ENCODE results near the gene OR2B3. TPM values are rescaled to one million over a fixed set of nuclear protein-coding genes. Genes with fewer than 3 reads are reported as not detected.
"Not testable (repeated sequence)": the region's sequence is repeated elsewhere in the genome, so short reads cannot be mapped to it uniquely, and the experiment has no call there.

The OR2B3 gene, protein sequence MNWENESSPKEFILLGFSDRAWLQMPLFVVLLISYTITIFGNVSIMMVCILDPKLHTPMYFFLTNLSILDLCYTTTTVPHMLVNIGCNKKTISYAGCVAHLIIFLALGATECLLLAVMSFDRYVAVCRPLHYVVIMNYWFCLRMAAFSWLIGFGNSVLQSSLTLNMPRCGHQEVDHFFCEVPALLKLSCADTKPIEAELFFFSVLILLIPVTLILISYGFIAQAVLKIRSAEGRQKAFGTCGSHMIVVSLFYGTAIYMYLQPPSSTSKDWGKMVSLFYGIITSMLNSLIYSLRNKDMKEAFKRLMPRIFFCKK
- total RNA-seq, result not detected

DNA sequence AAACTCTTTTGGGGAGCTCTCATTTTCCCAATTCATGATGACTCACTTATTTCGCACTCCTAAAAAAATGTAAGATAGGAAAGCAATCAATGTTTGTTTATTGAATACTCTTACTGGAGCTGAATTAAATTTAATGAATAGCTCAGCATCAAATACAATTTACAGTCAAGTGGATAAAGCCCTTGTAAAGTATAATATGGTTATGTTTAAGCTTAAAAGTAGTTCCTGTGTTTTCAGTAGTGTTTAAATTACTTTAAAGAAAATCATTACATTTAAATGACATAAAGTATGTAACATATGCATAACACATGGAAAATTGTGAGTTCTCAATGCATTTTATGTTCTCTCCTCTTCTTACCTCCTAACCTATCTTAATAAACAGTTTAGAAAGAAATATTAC lies at the start of gene OR2B3:
TSS of gene OR2B3 (minus strand) at position 101 of the 400 bp plus-strand sequence. CDS start at position 36, 65 bp downstream.
- Histone ChIP-seq H3K4me3 (no peak within 1 kb of the TSS), H3K27me3 (no peaks in the 10 kb centered on the region), H3K9me3 (no peaks in the 10 kb centered on the region), H3K27ac (no peak within 1 kb of the TSS), H3K4me1 (no peaks in the 10 kb centered on the region), H3K9ac (ENCODE audit: low read depth in 2 of 2, low read length in 2 of 2) (no peak within 1 kb of the TSS), H3K36me3 (no peaks in the 10 kb centered on the region)
- TF ChIP-seq, protein P1, sequence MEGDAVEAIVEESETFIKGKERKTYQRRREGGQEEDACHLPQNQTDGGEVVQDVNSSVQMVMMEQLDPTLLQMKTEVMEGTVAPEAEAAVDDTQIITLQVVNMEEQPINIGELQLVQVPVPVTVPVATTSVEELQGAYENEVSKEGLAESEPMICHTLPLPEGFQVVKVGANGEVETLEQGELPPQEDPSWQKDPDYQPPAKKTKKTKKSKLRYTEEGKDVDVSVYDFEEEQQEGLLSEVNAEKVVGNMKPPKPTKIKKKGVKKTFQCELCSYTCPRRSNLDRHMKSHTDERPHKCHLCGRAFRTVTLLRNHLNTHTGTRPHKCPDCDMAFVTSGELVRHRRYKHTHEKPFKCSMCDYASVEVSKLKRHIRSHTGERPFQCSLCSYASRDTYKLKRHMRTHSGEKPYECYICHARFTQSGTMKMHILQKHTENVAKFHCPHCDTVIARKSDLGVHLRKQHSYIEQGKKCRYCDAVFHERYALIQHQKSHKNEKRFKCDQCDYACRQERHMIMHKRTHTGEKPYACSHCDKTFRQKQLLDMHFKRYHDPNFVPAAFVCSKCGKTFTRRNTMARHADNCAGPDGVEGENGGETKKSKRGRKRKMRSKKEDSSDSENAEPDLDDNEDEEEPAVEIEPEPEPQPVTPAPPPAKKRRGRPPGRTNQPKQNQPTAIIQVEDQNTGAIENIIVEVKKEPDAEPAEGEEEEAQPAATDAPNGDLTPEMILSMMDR (IDR thresholded peaks at IDR 0.05), result no peak
- no peak for DNase-seq
- intact Hi-C loops (cut with DNase I), result no loop called here

DNA sequence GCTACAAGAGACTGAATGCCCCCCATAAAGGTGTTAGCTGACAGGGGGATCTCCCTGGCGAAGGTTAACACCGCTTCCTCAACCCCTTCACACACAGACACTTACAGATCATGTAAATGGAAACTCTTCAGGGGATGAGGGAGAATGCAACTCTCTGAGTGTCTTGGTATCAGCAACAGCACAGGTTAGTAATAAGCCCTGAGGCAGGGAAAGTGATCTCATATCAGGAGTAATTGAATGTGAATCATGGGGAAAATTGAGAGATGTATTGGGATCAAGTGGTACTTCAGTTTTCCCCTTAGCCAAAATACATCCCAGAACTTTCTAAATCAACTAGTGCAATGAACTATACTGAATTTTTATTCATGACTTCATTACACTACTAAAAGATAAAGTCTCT lies 44.6 kb upstream of the OR2B3 start:
- intact Hi-C loops (cut with DNase I), result no loop called here
- H3K36me3 ChIP-seq, result no peaks in the 10 kb centered on the region
- no peak overlapping the region for H3K27ac ChIP-seq
- no peaks in the 10 kb centered on the region for H3K9me3 ChIP-seq
- H3K4me3 ChIP-seq, result no peak overlapping the region
- no peak for DNase-seq
- no peaks in the 10 kb centered on the region for H3K27me3 ChIP-seq
- H3K9ac ChIP-seq (ENCODE audit: low read depth in 2 of 2, low read length in 2 of 2), result no peak overlapping the region
- H3K4me1 ChIP-seq, result no peaks in the 10 kb centered on the region
- TF ChIP-seq, protein P1 (IDR thresholded peaks at IDR 0.05), result no peak

DNA sequence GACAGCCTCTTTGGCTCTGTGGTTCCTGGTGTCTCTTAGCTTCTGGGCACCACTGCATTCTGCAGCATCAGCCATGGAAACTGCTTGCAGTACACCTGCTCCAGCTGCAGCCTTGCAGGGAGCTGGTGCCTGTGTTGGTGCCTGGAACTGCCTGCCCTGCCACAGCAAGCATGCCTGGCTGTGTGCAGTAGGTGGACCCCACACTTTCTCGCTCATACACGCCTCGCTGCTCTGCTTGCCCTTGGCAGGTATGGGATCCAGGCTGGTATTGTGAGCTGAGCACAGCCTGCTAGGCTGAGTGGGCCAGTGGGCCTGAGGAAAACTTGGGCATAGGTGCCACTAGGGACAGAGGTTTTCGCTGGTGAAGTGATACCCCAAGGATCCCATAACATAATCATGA lies 43.5 kb upstream of the OR2B3 start:
- no peak for DNase-seq

DNA sequence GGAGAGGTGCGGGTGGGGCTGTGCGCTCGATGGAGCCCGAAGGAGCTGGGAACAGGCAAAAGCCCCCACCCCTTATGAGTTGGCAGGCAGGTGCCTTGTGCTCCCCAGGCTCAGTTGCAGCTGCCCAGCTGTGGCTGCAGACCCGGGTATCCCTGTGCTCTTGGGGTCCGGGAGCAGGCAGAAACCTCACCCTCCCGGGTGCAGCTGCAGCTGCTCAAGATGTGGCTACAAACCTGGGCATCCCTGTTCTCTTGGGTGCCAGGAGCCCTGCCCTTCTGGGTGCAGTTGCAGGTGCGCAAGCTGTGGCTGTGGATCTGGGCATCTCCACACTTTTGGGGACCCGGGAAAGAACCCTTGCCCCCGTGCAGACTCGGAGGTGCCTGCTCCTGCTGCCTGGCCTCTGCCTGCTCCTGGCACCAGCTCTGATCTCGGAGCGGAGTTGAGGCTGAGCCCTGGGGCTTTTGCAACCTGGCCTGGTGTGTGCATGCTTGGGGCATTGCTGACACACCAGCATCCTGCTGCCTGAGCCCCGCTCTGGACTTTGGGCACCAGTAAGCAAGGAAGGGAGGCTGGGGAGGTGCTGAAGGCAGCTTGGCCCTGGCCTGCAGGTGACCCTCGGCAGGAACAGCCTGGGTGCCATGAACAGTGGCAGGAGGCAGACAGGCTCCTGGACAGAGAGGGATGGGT lies 42.4 kb upstream of the OR2B3 start:
- H3K4me3 ChIP-seq, result no peak overlapping the region
- DNase-seq, result no peak
- H3K27me3 ChIP-seq, result no peaks in the 10 kb centered on the region
- H3K36me3 ChIP-seq, result no peaks in the 10 kb centered on the region
- H3K4me1 ChIP-seq, result no peaks in the 10 kb centered on the region
- TF ChIP-seq, protein P1 (IDR thresholded peaks at IDR 0.05), result no peak
- no peaks in the 10 kb centered on the region for H3K9me3 ChIP-seq
- H3K27ac ChIP-seq, result no peak overlapping the region
- no peak overlapping the region for H3K9ac ChIP-seq (ENCODE audit: low read depth in 2 of 2, low read length in 2 of 2)
- intact Hi-C loops (cut with DNase I), result no loop called here

More for the DNA sequence above, 43.5 kb upstream of the OR2B3 start:
- Histone ChIP-seq H3K9me3 (no peaks in the 10 kb centered on the region), H3K9ac (ENCODE audit: low read depth in 2 of 2, low read length in 2 of 2) (no peak overlapping the region), H3K4me1 (no peaks in the 10 kb centered on the region), H3K27ac (no peak overlapping the region), H3K36me3 (no peaks in the 10 kb centered on the region), H3K4me3 (no peak overlapping the region), H3K27me3 (no peaks in the 10 kb centered on the region)
- TF ChIP-seq, protein P1 (IDR thresholded peaks at IDR 0.05), result no peak
- intact Hi-C loops (cut with DNase I), result no loop called here

DNA sequence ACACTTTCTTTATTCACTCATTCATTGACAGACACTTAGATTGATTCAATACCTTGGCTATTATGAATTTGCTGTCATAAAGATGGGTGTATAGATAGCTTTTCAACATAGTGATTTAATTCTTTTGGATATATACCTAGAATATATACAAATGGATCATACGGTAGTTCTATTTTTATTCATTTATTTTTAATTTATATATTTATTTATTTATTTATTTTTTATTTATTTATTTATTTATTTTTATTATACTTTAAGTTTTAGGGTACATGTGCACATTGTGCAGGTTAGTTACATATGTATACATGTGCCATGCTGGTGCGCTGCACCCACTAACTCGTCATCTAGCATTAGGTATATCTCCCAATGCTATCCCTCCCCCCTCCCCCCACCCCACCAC lies 27.9 kb upstream of the OR2B3 start:
- intact Hi-C loops (cut with DNase I); H3K27me3 ChIP-seq; DNase-seq; H3K9me3 ChIP-seq; H3K4me3 ChIP-seq; H3K9ac ChIP-seq (ENCODE audit: low read depth in 2 of 2, low read length in 2 of 2); H3K36me3 ChIP-seq; H3K27ac ChIP-seq; H3K4me1 ChIP-seq: not testable (repeated sequence)

DNA sequence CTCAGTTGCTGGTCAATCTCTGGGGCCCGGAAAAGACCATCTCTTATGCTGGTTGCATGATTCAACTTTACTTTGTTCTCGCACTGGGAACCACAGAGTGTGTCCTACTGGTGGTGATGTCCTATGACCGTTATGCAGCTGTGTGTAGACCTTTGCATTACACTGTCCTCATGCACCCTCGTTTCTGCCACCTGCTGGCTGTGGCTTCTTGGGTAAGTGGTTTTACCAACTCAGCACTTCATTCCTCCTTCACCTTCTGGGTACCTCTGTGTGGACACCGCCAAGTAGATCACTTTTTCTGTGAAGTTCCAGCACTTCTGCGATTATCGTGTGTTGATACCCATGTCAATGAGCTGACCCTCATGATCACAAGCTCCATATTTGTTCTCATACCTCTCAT lies 25.0 kb upstream of the OR2B3 start:
- Histone ChIP-seq H3K27ac (no peak overlapping the region), H3K9me3 (no peaks in the 10 kb centered on the region), H3K27me3 (no peaks in the 10 kb centered on the region), H3K36me3 (no peaks in the 10 kb centered on the region), H3K4me3 (no peak overlapping the region), H3K9ac (ENCODE audit: low read depth in 2 of 2, low read length in 2 of 2) (no peak overlapping the region), H3K4me1 (no peaks in the 10 kb centered on the region)
- intact Hi-C loops (cut with DNase I), result no loop called here
- DNase-seq, result no peak
- TF ChIP-seq, protein P1 (IDR thresholded peaks at IDR 0.05), result no peak

Data from colonic mucosa (tissue), 4 donors.